Endothelial cell of umbilical vein (primary cell): ENCODE results near the gene PADI6. TPM values are rescaled to one million over a fixed set of nuclear protein-coding genes. Genes with fewer than 3 reads are reported as not detected.

ENCODE experiments used
- BruUV-seq: library from RNA; stranded (reverse); fragments of 400-500 nt; replicated peaks from 2 replicates; lab custom pipeline; 2021; lab: Mats Ljungman, UMichigan
- CTCF ChIA-PET: fragments of 300-600, 350-600 bp; sonication (Branson Sonifier 250); formaldehyde crosslinking; loops from one replicate; lab custom pipeline; 2021; ENCODE audit warnings: antibody characterized with exemption, inconsistent platforms; lab: Charles Lee
- POLR2A ChIA-PET: fragments of 300-600, 350-600 bp; sonication (Branson Sonifier 250); formaldehyde crosslinking; loops from one replicate; lab custom pipeline; 2021; ENCODE audit warnings: antibody characterized with exemption, inconsistent platforms; lab: Charles Lee
- DNase-seq: peaks from one replicate; pipeline ENCODE4 v3.0.0-alpha.2; 2011; ENCODE audit warnings: low read depth, low spot score
- FAIRE-seq: peaks from 2 replicates; lab custom pipeline; 2011; peaks lifted over from hg19 to GRCh38; lab: Jason Lieb, UNC
- H2AFZ ChIP-seq: 2 replicates; pipeline ENCODE4 v1.6.0; 2012; ENCODE audit warnings: low read depth, low read length, control low read depth, inconsistent platforms
- H3K27ac ChIP-seq: 2 replicates; pipeline ENCODE4 v1.5.1; 2011; ENCODE audit warnings: low read depth, mild to moderate bottlenecking, control low read depth, low read length, moderate library complexity; ENCODE audit not compliant: insufficient read depth
- H3K27me3 ChIP-seq, 2 experiments: 2 replicates each; pipeline versions ENCODE4 v1.6.0 to v1.6.1; 2011; ENCODE audit warnings: low read length in 2 of 2, mixed read lengths in 1 of 2; ENCODE audit not compliant: control insufficient read depth in 2 of 2, insufficient read depth in 2 of 2
- H3K36me3 ChIP-seq, 2 experiments: 2 replicates in 1 of 2; 3 replicates in 1 of 2; pipeline ENCODE4 v1.5.1; 2011; ENCODE audit warnings: low read length in 2 of 2, mild to moderate bottlenecking in 1 of 2, moderate library complexity in 1 of 2; ENCODE audit not compliant: control insufficient read depth in 2 of 2, insufficient read depth in 2 of 2; ENCODE audit errors: extremely low read depth in 1 of 2
- H3K4me1 ChIP-seq: 3 replicates; pipeline ENCODE4 v1.5.1; 2011; ENCODE audit warnings: mild to moderate bottlenecking, low read length; ENCODE audit not compliant: control insufficient read depth, insufficient read depth; ENCODE audit errors: extremely low read depth
- H3K4me2 ChIP-seq: 2 replicates; pipeline ENCODE4 v1.6.1; 2011; ENCODE audit warnings: low read length, control low read depth, mixed read lengths; ENCODE audit not compliant: insufficient read depth
- H3K4me3 ChIP-seq, 3 experiments: fragments of 200-600 bp in 1 of 3; sonication (generic), shearing (Covaris generic) in 1 of 3; replicated peaks in 1 of 3; 2 replicates each; pipeline ENCODE4 v1.5.1; 2011 to 2016; ENCODE audit warnings: control low read depth in 3 of 3, low read length in 3 of 3, mild to moderate bottlenecking in 2 of 3, inconsistent platforms in 1 of 3, low read depth in 1 of 3, moderate library complexity in 1 of 3; ENCODE audit not compliant: insufficient read depth in 1 of 3
- H3K79me2 ChIP-seq: 2 replicates; pipeline ENCODE4 v1.6.0; 2012; ENCODE audit warnings: low read length, inconsistent platforms; ENCODE audit not compliant: control insufficient read depth, insufficient read depth
- H3K9ac ChIP-seq: replicated peaks from 2 replicates; pipeline ENCODE3; 2011; ENCODE audit warnings: low read length, control low read depth; ENCODE audit not compliant: insufficient read depth; ENCODE audit errors: extremely low read depth
- H3K9me1 ChIP-seq: replicated peaks from 3 replicates; pipeline ENCODE4 v1.6.0; 2011; ENCODE audit warnings: mild to moderate bottlenecking, low read length; ENCODE audit not compliant: control insufficient read depth, insufficient read depth; ENCODE audit errors: extremely low read depth
- H3K9me3 ChIP-seq: replicated peaks from 2 replicates; pipeline ENCODE4 v1.5.1; 2012; ENCODE audit warnings: low read length, inconsistent platforms; ENCODE audit not compliant: control insufficient read depth, insufficient read depth
- H4K20me1 ChIP-seq: replicated peaks from 2 replicates; pipeline ENCODE3; 2011; ENCODE audit warnings: mild to moderate bottlenecking, low read length; ENCODE audit not compliant: control insufficient read depth, insufficient read depth; ENCODE audit errors: extremely low read depth
- EZH2 ChIP-seq: IDR thresholded peaks from 2 replicates; pipeline ENCODE4 v1.6.1; 2012; ENCODE audit warnings: borderline replicate concordance, low read depth, mild to moderate bottlenecking, moderate library complexity, low read length, inconsistent platforms; ENCODE audit not compliant: severe bottlenecking
- JUN ChIP-seq: IDR thresholded peaks from 2 replicates; pipeline ENCODE4 v1.6.1; 2011; ENCODE audit warnings: borderline replicate concordance, low read depth; ENCODE audit not compliant: insufficient read length, insufficient read depth
- POLR2AphosphoS5 ChIP-seq: IDR thresholded peaks from 2 replicates; pipeline ENCODE4 v1.6.1; 2012; ENCODE audit warnings: low read depth, mild to moderate bottlenecking, control low read depth, low read length, moderate library complexity; ENCODE audit not compliant: insufficient read depth
- dilution Hi-C: fragments of 300-500 bp; cut with MboI; formaldehyde crosslinking; loops from one replicate; pipeline ENCODE4 v1.15.0; 2019; ENCODE audit warnings: low sequenced_read_pairs; ENCODE audit not compliant: extremely low pct_ligation_motif_present
- intact Hi-C: fragments of 100-400 bp; cut with micrococcal nuclease; formaldehyde crosslinking; loops from one replicate; pipeline ENCODE4 v1.10.0; 2022
- polyA plus RNA-seq, 4 experiments: library from polyadenylated mRNA; depleted of rRNA in 3 of 4; stranded (reverse) in 3 of 4; unstranded in 1 of 4; fragments of >200 nt; gene quantifications; 2 replicates each; pipeline versions ENCODE4 v1.2.1 to v1.2.3, GENCODE V29; 2011 to 2012; ENCODE audit warnings: missing spikeins in 1 of 4
- total RNA-seq: library from RNA; stranded (reverse); gene quantifications from 2 replicates; pipeline ENCODE4 v1.2.3, GENCODE V29; 2021
- TF ChIP-seq, protein P1 (sequence below), 2 donors: IDR thresholded peaks; 1 replicate in 1 of 2; 2 replicates in 1 of 2; pipeline ENCODE4 v1.5.1; 2011; ENCODE audit warnings: low read length in 2 of 2, mild to moderate bottlenecking in 2 of 2, moderate library complexity in 2 of 2, control low read depth in 1 of 2, inconsistent platforms in 1 of 2, low read depth in 1 of 2; ENCODE audit not compliant: insufficient read depth in 1 of 2; ENCODE audit errors: extremely low read depth in 1 of 2
- TF ChIP-seq, protein P2 (sequence below): IDR thresholded peaks from 2 replicates; pipeline ENCODE4 v1.6.1; 2011; ENCODE audit not compliant: insufficient read depth, insufficient read length

Gene PADI6
- total and polyA plus RNA-seq, 2 donors (not counting 3 experiments of a cell fraction or from before 2014, with no cell fraction given): not detected

DNA sequence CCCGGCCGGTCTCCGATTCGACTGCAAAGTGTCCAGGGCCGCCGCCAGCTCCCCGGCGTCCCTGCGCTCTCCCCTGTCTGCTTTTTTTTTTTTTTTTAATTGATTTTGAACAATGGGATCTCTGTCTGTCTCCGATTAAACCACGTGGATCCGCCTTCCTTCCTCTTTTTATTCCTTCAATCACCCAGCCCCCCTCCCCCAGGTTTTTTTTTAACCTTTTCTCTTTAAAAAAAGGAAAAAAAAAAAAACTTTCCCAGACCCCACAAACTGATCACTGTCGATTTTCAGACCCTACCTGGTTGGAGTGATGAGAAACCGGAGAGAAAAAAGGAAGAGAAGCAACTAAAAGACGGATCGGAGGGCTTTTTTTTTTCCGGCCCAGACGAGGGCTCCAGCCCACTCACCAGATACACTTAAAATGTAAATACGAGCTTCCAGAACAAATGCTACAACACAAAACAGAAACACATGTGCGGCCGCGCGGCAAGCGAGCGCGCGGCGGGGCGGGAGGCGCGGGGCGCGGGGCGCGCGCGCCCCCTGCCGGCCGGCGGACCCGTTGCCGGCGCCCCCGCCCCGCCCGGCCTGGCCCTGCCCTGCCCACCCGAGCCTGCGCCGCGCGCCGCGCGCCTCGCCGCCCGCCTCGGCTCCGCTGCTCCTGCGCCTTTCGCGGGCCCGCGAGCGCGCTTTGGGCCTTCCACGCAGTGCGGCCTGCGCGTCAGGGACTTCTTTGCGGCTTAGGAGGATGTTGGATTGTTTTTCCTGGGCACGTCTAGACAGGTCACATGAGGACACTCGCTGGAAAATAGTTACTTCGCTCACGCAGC, 67.5 kb downstream of the PADI6 start, which contains the start of gene RCC2:
RCC2 (minus strand) TSS at position 428 of the 824 bp plus-strand sequence. CDS start 1,163 bp downstream, outside the sequence.
- no peaks in the 10 kb centered on the region for H3K9me1 ChIP-seq
- DNase-seq: peak; percentile 69
- H3K9me3 ChIP-seq: no peaks in the 10 kb centered on the region
- ChIA-PET CTCF (interaction anchor here (0.7 to 1.7 kb wide), 6 partner anchors 13 to 1465 kb away, joined by 3 to 5 read pairs (median 4); no protein-coding TSS in a partner anchor), POLR2A (interaction anchor here (0.6 to 0.7 kb wide), 2 partner anchors 133 to 317 kb away, joined by 3 read pairs; no protein-coding TSS in a partner anchor)
- peaks cover 39% of the 10 kb centered on the region for H3K79me2 ChIP-seq
- no TSS peak for BruUV-seq
- H3K4me3 ChIP-seq: peak within 1 kb of the TSS; percentile 66 to 100 (median 96)
- peak within 1 kb of the TSS; percentile 94 for H3K9ac ChIP-seq
- H3K36me3 ChIP-seq: peaks cover 1 to 8% of the 10 kb centered on the region in 2 experiments
- peaks cover 15% of the 10 kb centered on the region for H3K4me1 ChIP-seq
- H4K20me1 ChIP-seq: peaks cover 9% of the 10 kb centered on the region
- H3K4me2 ChIP-seq: peak within 1 kb of the TSS; percentile 82
- peak within 1 kb of the TSS; percentile 83 for H3K27ac ChIP-seq
- FAIRE-seq: peak; percentile 90
- intact Hi-C loops (loop anchor here (2.0 to 10.0 kb wide), 3 partner anchors 37 to 535 kb away; partner anchors contain the start of gene SDHB), dilution Hi-C loops (no loop called here)
- peak within 1 kb of the TSS; percentile 90 for H2AFZ ChIP-seq
- TF ChIP-seq, protein P1, sequence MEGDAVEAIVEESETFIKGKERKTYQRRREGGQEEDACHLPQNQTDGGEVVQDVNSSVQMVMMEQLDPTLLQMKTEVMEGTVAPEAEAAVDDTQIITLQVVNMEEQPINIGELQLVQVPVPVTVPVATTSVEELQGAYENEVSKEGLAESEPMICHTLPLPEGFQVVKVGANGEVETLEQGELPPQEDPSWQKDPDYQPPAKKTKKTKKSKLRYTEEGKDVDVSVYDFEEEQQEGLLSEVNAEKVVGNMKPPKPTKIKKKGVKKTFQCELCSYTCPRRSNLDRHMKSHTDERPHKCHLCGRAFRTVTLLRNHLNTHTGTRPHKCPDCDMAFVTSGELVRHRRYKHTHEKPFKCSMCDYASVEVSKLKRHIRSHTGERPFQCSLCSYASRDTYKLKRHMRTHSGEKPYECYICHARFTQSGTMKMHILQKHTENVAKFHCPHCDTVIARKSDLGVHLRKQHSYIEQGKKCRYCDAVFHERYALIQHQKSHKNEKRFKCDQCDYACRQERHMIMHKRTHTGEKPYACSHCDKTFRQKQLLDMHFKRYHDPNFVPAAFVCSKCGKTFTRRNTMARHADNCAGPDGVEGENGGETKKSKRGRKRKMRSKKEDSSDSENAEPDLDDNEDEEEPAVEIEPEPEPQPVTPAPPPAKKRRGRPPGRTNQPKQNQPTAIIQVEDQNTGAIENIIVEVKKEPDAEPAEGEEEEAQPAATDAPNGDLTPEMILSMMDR (IDR thresholded peaks at IDR 0.05; ENCODE audit: extremely low read depth in 1 of 2, insufficient read depth in 1 of 2, low read depth in 1 of 2, low read length in 2 of 2): peak in 1 of 2 donors; percentile 5
- TF ChIP-seq, protein P2, sequence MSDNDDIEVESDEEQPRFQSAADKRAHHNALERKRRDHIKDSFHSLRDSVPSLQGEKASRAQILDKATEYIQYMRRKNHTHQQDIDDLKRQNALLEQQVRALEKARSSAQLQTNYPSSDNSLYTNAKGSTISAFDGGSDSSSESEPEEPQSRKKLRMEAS: peak; percentile 31
- TF ChIP-seq EZH2 (no peak), POLR2AphosphoS5 (peak; percentile 44), JUN (no peak)
- H3K27me3 ChIP-seq: peaks cover 0 to 7% of the 10 kb centered on the region in 2 experiments
